ENCODE data around the gene HAPLN3.

DNA sequence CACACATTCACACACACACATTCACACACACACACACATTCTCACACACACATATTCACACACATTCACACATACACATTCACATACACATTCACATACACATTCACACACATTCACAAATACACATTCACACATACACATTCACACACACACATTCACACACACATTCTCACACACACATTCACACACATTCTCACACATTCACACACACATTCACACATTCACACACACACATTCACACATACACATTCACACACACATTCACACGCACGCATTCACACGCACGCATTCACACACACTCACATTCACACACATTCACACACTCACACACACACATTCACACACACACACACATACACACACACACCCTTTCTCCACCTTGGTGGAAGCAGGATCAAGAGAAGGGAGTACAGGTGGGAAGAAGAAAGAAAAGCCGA lies 5.7 kb upstream of the HAPLN3 start:
- TF ChIP-seq POLR2A (IDR thresholded peaks at IDR 0.05): no peak
- TF ChIP-seq, protein P1, sequence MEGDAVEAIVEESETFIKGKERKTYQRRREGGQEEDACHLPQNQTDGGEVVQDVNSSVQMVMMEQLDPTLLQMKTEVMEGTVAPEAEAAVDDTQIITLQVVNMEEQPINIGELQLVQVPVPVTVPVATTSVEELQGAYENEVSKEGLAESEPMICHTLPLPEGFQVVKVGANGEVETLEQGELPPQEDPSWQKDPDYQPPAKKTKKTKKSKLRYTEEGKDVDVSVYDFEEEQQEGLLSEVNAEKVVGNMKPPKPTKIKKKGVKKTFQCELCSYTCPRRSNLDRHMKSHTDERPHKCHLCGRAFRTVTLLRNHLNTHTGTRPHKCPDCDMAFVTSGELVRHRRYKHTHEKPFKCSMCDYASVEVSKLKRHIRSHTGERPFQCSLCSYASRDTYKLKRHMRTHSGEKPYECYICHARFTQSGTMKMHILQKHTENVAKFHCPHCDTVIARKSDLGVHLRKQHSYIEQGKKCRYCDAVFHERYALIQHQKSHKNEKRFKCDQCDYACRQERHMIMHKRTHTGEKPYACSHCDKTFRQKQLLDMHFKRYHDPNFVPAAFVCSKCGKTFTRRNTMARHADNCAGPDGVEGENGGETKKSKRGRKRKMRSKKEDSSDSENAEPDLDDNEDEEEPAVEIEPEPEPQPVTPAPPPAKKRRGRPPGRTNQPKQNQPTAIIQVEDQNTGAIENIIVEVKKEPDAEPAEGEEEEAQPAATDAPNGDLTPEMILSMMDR (IDR thresholded peaks at IDR 0.05): no peak

Data from tibial nerve (tissue), 3 donors.